K562 (cell line): ENCODE results near the gene CIAO2B. TPM values are rescaled to one million over a fixed set of nuclear protein-coding genes. Genes with fewer than 3 reads are reported as not detected.

Source experiments
- CC2D1A ChIP-seq: fragments of 450-650 bp; IDR thresholded peaks from 2 replicates; pipeline ENCODE4 v1.6.1; 2017; ENCODE audit warnings: mild to moderate bottlenecking
- CREB3 ChIP-seq: fragments of 450-650 bp; conservative IDR thresholded peaks from 2 replicates; pipeline ENCODE4 v1.6.1; 2016; ENCODE audit warnings: missing genetic modification characterization, low read depth, mild to moderate bottlenecking, missing compliant biosample characterization, moderate library complexity
- CREBBP ChIP-seq: IDR thresholded peaks from one replicate; pipeline ENCODE4 v1.6.1; 2012; ENCODE audit warnings: low read depth, mild to moderate bottlenecking, control low read depth, inconsistent platforms, low read length
- CTCF ChIP-seq, 3 experiments: IDR thresholded peaks in 2 of 3; conservative IDR thresholded peaks in 1 of 3; 2 replicates each; pipeline ENCODE4 v1.5.1; 2011 to 2012; ENCODE audit warnings: low read length in 3 of 3, mild to moderate bottlenecking in 3 of 3, control low read depth in 2 of 3, improper control_type of control experiment in 1 of 3, inconsistent platforms in 1 of 3, low read depth in 1 of 3, mixed read lengths in 1 of 3, moderate library complexity in 1 of 3; ENCODE audit not compliant: insufficient read depth in 2 of 3
- DDX20 ChIP-seq: fragments of 450-650 bp; IDR thresholded peaks from 2 replicates; pipeline ENCODE4 v1.6.1; 2016; ENCODE audit warnings: missing genetic modification characterization, low read depth, mild to moderate bottlenecking, missing compliant biosample characterization, moderate library complexity
- GATAD2B ChIP-seq: fragments of 450-650 bp; IDR thresholded peaks from 2 replicates; pipeline ENCODE4 v1.6.1; 2017; ENCODE audit warnings: mild to moderate bottlenecking, borderline replicate concordance
- HCFC1 ChIP-seq: IDR thresholded peaks from 2 replicates; pipeline ENCODE4 v1.6.1; 2012; ENCODE audit warnings: low read depth, low read length, improper control_type of control experiment
- HOXB6 ChIP-seq: fragments of 250-450 bp; sonication (Bioruptor Pico); IDR thresholded peaks from 2 replicates; pipeline ENCODE4 v1.5.1; 2022; ENCODE audit warnings: mild to moderate bottlenecking, borderline replicate concordance
- RBM22 ChIP-seq: fragments of 200-400 bp; formaldehyde crosslinking; IDR thresholded peaks from 2 replicates; pipeline ENCODE4 v1.6.1; 2018; ENCODE audit warnings: low read length, low read depth; ENCODE audit not compliant: poor library complexity, severe bottlenecking
- STAG1 ChIP-seq: sonication (generic); formaldehyde crosslinking; IDR thresholded peaks from 2 replicates; pipeline ENCODE4 v1.5.0; 2020; ENCODE audit warnings: missing genetic modification reagents, borderline replicate concordance
- ZC3H8 ChIP-seq: fragments of 450-650 bp; IDR thresholded peaks from 2 replicates; pipeline ENCODE4 v1.6.1; 2017
- ZNF253 ChIP-seq: fragments of 250-450 bp; sonication (Bioruptor Pico); conservative IDR thresholded peaks from 2 replicates; pipeline ENCODE4 v1.6.1; 2021; ENCODE audit warnings: mild to moderate bottlenecking
- ZNF274 ChIP-seq: IDR thresholded peaks from 2 replicates; pipeline ENCODE4 v1.6.1; 2011; ENCODE audit warnings: low read depth, mild to moderate bottlenecking, low read length, moderate library complexity, borderline replicate concordance
- ZNF282 ChIP-seq: sonication (generic); formaldehyde crosslinking; IDR thresholded peaks from 2 replicates; pipeline ENCODE4 v1.8.1; 2023; ENCODE audit warnings: missing genetic modification reagents
- ZNF449 ChIP-seq: fragments of 250-450 bp; sonication (Bioruptor Pico); IDR thresholded peaks from 2 replicates; pipeline ENCODE4 v1.8.0; 2022; ENCODE audit warnings: moderate library complexity, mild to moderate bottlenecking, inconsistent platforms
- polyA plus RNA-seq, 8 experiments: library from polyadenylated mRNA; depleted of rRNA in 4 of 8; stranded (reverse) in 5 of 8; unstranded in 3 of 8; fragments of >200 nt; fragmentation: Nextera tagmentation in 2 of 8; fragmentation: Illumina TruSeq in 1 of 8; extraction: Ambion mirVana in 2 of 8; extraction: Trizol in 1 of 8; gene quantifications; 2 replicates each; pipeline versions ENCODE4 v1.2.1 to v1.2.3, GENCODE V29; 2011 to 2014; ENCODE audit warnings: inconsistent platforms in 1 of 8, missing spikeins in 1 of 8
- total RNA-seq, 7 experiments: library from RNA; depleted of rRNA in 6 of 7; stranded (reverse); fragments of >200 nt in 6 of 7; fragmentation: Illumina TruSeq in 2 of 7; extraction: Trizol in 2 of 7; gene quantifications; 2 replicates each; pipeline versions ENCODE4 v1.2.1 to v1.2.3, GENCODE V29; 2011 to 2021; ENCODE audit warnings: low replicate concordance in 1 of 7
- TF ChIP-seq, protein P1 (sequence below): fragments of 450-650 bp; IDR thresholded peaks from 2 replicates; pipeline ENCODE4 v1.6.1; 2016; ENCODE audit warnings: low read depth

CIAO2B gene
- total and polyA plus RNA-seq, 9 of the 15 experiments (the other 6 are each of a cell fraction or from before 2014, with no cell fraction given) = 86.8 to 182 (median 113) TPM

- TF ChIP-seq ZNF449 (CRISPR knock-in tag) (no peak), DDX20 (tag) (no peak), CC2D1A (peak; percentile 78), ZNF274 (no peak), ZNF253 (CRISPR knock-in tag) (no peak), CREBBP (no peak), HCFC1 (no peak), CTCF (IDR thresholded peaks at IDR 0.05 in 2 of 3, conservative IDR thresholded peaks at IDR 0.05 in 1 of 3; ENCODE audit: insufficient read depth in 2 of 3, low read depth in 1 of 3, low read length in 3 of 3) (peak; percentile 78 to 80 (median 80)), ZNF282 (no peak), ZC3H8 (no peak), HOXB6 (CRISPR knock-in tag) (no peak), CREB3 (tag) (no peak), STAG1 (peak; percentile 54; the same call in 1 of the 2 replicates), RBM22 (no peak), GATAD2B (no peak)
- TF ChIP-seq, protein P1, sequence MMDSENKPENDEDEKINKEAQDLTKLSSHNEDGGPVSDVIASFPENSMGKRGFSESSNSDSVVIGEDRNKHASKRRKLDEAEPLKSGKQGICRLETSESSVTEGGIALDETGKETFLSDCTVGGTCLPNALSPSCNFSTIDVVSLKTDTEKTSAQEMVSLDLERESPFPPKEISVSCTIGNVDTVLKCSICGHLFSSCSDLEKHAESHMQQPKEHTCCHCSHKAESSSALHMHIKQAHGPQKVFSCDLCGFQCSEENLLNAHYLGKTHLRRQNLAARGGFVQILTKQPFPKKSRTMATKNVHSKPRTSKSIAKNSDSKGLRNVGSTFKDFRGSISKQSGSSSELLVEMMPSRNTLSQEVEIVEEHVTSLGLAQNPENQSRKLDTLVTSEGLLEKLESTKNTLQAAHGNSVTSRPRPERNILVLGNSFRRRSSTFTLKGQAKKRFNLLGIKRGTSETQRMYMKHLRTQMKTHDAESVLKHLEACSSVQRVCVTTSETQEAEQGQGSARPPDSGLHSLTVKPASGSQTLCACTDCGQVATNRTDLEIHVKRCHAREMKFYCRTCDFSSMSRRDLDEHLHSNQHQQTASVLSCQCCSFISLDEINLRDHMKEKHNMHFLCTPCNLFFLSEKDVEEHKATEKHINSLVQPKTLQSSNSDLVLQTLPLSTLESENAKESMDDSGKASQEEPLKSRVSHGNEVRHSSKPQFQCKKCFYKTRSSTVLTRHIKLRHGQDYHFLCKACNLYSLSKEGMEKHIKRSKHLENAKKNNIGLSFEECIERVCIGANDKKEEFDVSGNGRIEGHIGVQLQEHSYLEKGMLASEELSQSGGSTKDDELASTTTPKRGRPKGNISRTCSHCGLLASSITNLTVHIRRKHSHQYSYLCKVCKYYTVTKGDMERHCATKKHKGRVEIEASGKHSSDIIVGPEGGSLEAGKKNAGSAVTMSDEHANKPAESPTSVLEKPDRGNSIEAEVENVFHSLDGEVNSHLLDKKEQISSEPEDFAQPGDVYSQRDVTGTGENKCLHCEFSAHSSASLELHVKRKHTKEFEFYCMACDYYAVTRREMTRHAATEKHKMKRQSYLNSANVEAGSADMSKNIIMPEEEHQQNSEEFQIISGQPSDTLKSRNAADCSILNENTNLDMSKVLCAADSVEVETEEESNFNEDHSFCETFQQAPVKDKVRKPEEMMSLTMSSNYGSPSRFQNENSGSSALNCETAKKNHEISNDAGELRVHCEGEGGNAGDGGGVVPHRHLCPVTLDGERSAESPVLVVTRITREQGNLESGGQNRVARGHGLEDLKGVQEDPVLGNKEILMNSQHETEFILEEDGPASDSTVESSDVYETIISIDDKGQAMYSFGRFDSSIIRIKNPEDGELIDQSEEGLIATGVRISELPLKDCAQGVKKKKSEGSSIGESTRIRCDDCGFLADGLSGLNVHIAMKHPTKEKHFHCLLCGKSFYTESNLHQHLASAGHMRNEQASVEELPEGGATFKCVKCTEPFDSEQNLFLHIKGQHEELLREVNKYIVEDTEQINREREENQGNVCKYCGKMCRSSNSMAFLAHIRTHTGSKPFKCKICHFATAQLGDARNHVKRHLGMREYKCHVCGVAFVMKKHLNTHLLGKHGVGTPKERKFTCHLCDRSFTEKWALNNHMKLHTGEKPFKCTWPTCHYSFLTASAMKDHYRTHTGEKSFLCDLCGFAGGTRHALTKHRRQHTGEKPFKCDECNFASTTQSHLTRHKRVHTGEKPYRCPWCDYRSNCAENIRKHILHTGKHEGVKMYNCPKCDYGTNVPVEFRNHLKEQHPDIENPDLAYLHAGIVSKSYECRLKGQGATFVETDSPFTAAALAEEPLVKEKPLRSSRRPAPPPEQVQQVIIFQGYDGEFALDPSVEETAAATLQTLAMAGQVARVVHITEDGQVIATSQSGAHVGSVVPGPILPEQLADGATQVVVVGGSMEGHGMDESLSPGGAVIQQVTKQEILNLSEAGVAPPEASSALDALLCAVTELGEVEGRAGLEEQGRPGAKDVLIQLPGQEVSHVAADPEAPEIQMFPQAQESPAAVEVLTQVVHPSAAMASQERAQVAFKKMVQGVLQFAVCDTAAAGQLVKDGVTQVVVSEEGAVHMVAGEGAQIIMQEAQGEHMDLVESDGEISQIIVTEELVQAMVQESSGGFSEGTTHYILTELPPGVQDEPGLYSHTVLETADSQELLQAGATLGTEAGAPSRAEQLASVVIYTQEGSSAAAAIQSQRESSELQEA = no peak
Measured at GRCh38 chr16:66928702-66929388, 5.4 kb downstream of the CIAO2B start (continued).
